T-helper 2 cell (primary cell): ENCODE measurements around the gene COL4A2.

Experiments used
- DNase-seq, 5 experiments: peaks; one replicate each; pipeline versions ENCODE4 v3.0.0 to v3.0.0-alpha.2; 2012 to 2022

Gene COL4A2

DNA sequence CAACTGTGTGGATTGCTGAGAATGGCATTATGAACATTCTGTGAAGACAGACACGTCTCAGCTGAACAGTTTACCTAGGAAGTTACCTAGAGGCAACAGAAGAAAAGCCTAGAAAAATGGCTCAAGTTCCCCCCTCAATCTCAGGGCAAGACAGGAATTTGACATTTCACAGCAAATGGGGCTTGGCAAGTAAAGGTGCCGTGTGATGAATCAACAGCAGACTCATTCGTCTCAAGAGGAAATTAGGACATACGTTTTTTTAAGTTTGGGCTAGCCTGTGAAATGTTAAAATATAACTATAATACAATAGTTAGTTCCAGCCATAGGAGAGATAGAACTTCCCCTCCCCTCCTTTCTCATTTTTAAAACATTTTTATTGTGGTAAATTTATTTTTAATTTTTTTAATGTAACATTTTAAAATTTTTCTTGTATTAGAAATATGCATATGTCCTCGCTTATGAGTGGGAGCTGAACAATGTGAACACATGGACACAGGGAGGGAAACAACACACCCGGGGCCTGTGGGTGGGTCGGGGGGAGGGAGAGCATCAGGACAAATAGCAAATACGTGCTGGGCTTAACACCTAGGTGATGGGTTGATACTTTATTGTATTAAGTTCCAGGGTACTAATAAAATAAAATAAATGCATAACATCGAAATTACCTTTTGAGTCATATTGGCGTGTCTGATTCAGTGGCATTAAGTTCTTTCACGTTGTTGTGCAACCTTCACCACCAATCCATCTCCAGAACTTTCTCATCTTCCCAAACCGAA lies 116.0 kb downstream of the COL4A2 start:
- no peak for DNase-seq

DNA sequence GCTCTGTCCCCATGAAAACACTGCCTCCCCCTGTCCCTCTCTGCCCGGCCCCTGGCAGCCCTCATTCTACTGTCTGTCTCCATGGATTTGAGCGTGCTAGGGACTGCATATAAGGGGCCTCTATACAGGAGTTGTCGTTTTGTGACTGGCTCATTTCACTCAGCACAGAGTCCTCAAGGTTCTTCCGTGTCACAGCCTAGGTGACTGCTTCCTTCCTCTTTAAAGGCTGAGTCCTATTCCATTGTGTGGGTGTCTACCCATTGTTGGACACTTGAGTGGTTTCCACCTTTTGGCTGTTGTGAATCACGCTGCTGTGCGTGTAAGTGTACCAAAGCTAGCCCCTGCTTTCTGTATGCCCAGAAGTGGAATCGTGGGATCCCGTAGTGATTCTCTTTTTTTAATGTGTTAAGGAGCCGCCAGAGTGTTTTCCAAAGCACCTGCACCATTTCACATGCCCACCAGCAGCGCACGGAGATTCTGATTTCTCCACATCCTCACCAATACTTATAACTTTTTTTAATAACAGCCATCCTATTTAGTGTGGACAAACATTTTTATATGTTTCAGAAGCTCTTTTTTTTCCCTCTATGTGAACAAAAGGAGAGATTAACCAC lies 116.7 kb downstream of the COL4A2 start:
- DNase-seq: no peak

DNA sequence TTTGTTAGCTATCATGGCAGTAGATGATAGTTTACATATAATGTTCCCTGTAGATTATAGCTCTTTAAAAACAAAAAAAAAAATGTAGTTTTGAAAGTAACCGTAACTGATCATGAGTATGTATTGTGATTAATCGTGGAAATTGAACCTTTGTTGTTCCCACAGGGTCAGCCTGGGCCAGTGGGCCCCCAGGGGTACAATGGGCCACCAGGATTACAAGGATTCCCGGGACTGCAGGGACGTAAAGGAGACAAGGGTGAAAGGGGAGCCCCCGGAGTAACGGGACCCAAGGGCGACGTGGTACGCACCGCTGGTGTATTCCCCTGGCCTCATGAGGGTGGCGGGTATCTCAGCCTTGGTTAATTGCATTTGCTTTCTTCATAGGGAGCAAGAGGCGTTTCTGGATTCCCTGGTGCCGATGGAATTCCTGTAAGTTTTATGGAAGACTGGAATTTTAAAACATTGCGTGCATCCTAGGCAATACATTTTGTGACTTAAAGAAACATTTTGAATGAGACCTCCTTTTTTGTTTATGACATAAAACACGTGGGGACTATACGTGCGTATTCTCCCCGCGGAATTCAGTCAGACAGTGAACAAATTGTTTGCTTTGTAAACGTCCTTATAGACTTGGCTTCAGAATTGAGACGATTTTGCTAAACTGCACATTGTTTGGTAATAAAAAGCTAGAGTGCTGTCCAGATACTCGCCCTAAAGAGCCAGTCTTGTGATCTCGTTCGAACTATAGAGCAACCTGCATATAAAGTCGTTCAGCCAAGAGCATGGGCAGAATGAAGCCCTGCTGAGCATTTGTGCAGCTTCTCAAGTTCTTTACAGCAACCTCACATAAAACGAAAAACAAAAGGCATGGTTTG lies 117.7 kb downstream of the COL4A2 start:
- no peak for DNase-seq

DNA sequence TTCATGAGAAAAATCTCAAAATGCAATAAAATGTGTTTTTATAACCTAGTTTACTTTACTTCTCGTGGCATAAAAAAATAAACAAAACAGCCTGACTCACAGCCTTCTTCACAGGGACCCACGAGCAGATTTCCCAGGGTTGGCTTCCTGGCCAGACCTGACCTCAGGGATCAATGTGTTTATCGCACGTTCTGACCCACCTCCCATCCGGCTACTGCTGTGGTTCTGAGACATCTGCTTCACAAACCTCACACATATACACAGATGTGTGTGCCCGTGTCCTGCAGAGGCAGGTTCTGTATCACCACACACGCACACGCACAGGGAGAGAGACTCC lies 118.3 kb downstream of the COL4A2 start:
- no peak for DNase-seq

- no peak for DNase-seq
These were observed 119.7 kb downstream of the COL4A2 start for GRCh38 chr13:110426735-110427134.

DNA sequence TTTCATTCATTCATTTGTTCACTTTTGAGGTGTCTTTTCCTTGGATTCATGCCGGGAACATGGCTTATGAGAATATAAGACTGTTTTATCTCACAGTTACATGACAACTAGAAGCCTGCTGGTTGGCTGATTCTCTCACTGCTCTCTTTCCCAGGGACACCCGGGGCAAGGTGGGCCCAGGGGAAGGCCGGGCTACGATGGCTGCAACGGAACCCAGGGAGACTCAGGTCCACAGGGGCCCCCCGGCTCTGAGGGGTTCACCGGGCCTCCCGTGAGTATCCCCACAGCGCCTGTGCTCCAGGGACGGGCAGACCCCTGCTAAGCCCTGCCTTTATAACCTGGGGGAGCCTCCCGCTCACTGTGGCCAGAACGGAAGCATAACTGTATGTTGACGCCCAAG lies 121.2 kb downstream of the COL4A2 start:
- no peak for DNase-seq

- no peak for DNase-seq
These were observed 123.6 kb downstream of the COL4A2 start for GRCh38 chr13:110430391-110431336.

- no peak for DNase-seq
These were observed 124.6 kb downstream of the COL4A2 start for GRCh38 chr13:110431425-110432294.

DNA sequence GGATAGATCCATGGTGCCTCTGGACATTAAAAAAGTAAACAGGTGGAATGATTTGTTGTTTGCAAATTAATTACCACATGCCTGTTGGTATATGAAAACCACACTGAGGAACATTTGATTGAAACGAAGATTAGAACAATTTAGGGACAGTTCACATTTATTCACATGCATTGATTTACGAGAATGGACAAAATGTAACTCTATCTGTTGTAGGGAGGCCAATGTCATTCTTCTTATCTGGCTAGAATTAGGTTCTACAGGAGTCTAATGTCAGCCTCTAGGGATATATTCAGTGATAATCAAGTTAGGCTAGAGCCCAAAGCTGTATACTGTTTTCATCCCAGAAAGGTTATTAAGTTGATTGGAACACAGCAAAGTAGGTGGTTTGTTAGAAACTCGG lies 125.4 kb downstream of the COL4A2 start:
- no peak for DNase-seq

GRCh38 chr13:110433014-110433413 lies 125.9 kb downstream of the COL4A2 start:
- no peak for DNase-seq

GRCh38 chr13:110434629-110435028 lies 127.5 kb downstream of the COL4A2 start:
- no peak for DNase-seq

DNA sequence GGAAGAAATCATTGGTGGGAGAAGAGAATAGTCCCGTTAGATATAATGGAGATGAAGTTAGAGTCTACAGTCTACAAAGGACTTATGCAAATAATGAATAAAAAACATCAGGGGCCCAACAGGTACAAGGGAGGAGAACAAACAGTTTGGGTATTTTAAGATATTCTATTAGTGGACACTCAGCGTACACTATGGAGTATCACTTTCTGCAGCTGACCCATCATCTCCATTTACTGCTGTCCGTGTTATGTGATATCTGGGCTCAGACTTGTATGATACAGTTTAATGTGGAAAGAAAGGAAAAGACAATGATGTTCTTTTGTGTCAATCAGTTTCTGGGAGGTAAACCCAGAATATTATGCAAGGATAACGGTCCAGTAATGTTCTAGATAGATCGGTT lies 128.2 kb downstream of the COL4A2 start:
- DNase-seq: no peak

GRCh38 chr13:110436276-110436675 lies 129.2 kb downstream of the COL4A2 start:
- no peak for DNase-seq

DNA sequence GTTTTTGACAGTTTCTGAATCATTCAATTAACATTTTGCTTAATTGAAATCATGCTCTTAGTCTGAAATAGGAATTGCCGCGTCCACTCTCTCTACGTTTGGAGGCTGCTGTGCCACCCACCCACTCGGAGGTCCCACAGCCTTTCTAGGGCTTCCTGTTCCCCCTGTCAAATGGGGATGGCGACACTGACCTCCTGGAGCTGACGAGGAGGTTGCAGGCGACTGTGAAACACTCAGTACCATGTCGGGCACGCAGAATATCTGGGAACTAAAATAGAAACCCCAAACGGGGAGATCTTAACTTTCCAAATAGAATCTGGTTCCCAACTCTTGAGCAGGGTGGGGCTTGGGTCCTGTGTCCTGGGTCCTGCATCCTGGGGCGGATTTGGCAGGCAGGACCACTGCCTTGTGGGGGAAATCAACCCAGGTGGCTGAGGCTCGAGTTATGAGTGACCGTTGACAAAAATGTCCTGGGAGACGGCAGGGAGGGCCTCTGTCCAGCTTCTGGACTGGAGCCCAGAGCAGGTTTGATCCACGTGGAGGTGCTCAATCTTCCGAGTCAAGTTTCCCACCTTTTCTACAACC lies 129.8 kb downstream of the COL4A2 start:
- no peak for DNase-seq

DNA sequence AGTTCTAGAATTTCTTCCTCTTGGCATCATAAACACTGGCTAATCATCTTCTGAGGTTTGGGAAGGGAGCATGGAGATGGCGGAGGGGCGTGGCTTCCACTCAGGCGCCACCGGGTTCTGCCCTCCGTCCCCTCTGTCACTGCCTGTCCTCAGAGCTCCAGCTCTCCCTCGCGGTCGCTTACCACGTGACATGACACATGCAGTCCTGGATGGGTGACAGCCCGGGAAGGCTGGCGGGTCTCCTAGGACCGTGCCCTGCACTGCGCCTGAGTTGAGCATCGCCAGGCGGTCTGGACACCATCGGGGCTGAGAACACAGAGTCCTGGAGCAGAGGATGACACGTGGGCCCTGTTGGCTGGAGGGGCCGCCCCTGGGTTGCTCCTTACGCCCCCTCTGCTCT lies 131.1 kb downstream of the COL4A2 start:
- DNase-seq: no peak

DNA sequence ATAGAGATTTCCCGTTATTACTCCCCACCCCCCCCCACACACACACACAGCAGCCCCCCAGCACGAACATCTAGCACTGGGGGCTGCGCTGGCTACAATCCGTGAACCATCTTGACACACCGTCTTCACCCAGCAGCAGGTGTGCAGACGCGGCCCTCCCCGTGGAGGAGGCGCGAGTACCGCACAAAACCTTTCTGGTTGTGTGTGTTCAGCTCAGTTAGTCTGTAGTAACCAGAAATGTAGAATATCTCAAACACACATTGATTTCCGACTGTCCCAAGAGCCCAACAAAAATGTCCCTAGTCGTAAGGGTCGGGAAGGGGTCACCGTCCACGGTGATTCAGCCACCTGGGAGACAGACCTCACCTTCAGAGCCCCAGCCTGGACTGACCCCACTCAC lies 131.7 kb downstream of the COL4A2 start:
- no peak for DNase-seq

DNA sequence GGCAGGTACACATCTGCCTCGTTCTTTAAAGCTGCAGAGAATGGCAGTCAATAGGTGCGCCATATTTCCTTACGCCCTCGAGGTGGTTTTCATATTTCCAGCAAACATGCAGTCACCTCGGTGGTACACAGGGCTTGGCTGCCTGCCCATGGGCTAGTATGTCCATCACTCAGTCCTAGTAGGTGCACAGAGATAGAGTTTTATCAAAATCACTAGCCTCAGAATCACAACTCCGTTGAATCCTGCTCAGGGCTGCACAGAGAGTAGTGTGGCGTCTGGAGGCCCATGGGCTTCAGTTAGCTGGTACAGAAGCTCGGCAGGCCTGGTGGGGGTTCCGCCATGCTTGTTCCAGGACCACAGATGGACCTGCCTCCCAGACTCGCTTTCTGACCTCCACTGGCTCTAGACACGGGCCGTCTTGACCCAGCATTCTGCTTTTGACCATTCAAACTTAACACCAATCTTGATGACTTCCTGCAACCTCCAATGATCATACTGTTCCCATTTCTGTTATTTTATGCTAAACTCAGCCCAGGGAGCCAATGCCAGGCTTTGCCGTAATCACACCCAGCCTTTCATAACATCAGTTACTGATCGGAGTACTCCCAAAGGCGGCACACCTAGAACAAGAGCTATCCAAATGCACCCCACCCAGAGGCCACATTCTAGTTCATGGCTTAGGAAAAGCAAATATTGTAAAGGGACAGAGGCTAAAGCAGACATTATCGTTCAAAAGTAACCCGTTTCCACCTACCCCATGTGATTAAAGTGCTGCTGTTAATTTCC lies 134.1 kb downstream of the COL4A2 start:
- no peak for DNase-seq

GRCh38 chr13:110442930-110443621 lies 136.0 kb downstream of the COL4A2 start:
- no peak for DNase-seq

DNA sequence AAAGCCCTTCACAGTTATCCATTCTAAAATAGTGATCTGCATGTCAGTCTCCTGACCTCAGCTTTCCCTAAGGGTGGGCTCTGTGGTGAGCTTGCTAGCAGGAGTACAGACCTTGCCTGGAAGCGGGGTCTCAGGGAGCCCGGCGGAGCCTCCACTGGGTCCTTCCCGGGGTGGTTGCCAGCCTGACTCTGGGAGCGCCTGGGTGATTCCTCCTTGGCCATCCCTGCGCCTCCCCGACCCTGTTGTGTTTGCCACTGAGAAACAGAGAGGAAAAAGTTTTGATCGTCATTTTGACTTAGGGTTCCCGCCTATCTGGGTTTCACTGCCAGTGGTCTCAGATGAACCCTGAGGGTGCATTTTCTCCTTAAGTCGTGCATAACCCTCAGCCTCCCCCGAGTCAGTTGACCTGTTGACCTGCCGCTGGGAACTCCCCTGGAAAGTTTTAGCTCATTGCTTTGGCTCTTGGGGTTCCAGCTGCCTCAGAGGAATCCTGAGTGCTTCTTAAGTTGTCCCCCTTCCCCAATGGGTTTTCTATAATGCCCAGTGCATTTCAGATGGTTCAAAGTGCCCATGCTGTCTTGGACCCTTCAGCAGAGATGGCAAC lies 136.6 kb downstream of the COL4A2 start:
- DNase-seq: no peak
